Upper lobe of left lung (tissue), 6 donors: ENCODE results near the gene JUNB. TPM values are rescaled to one million over a fixed set of nuclear protein-coding genes. Genes with fewer than 3 reads are reported as not detected.
"Not testable (repeated sequence)": the region's sequence is repeated elsewhere in the genome, so short reads cannot be mapped to it uniquely, and the experiment has no call there.

ENCODE experiments used
- ATAC-seq, 2 donors: fragments of 200-7000 bp; cut with Tn5 transposase; one replicate each; pipeline ENCODE4 v1.9.1; 2022; ENCODE audit warnings: mild to moderate bottlenecking in 2 of 2, moderate library complexity in 2 of 2; ENCODE audit not compliant: low FRiP score in 2 of 2
- DNase-seq, 2 donors: peaks; one replicate each; pipeline ENCODE4 v3.0.0-alpha.2; 2019 to 2020
- H3K27ac ChIP-seq, 4 donors: fragments of 200-600 bp; sonication (generic); one replicate each; pipeline ENCODE4 v1.5.1; 2016 to 2019
- H3K27me3 ChIP-seq, 4 donors: fragments of 200-600 bp; sonication (generic); one replicate each; pipeline ENCODE4 v1.5.1; 2017 to 2019
- H3K36me3 ChIP-seq, 4 donors: fragments of 200-600 bp; sonication (generic); one replicate each; pipeline ENCODE4 v1.5.1; 2016 to 2019
- H3K4me1 ChIP-seq, 4 donors: fragments of 200-600 bp; sonication (generic); one replicate each; pipeline ENCODE4 v1.5.1; 2018 to 2019
- H3K4me3 ChIP-seq, 4 donors: fragments of 200-600 bp; sonication (generic); one replicate each; pipeline ENCODE4 v1.5.1; 2017 to 2019; ENCODE audit warnings: mild to moderate bottlenecking in 2 of 4, moderate library complexity in 1 of 4
- H3K9me3 ChIP-seq, 4 donors: fragments of 200-600 bp; sonication (generic); one replicate each; pipeline ENCODE4 v1.5.1; 2018 to 2019
- CTCF ChIP-seq, 6 experiments: fragments of 450-650 bp in 4 of 6; fragments of 200-600 bp in 2 of 6; sonication (generic) in 2 of 6; IDR thresholded peaks; one replicate each; pipeline ENCODE4 v1.5.1; 2016 to 2019; ENCODE audit warnings: antibody characterized with exemption in 6 of 6
- EP300 ChIP-seq, 4 donors: sonication (generic); formaldehyde crosslinking; IDR thresholded peaks; one replicate each; pipeline ENCODE4 v1.5.1; 2017; ENCODE audit warnings: antibody characterized with exemption in 4 of 4, control low read depth in 2 of 4
- POLR2A ChIP-seq, 4 donors: fragments of 450-650 bp; IDR thresholded peaks; one replicate each; pipeline ENCODE4 v1.5.1; 2016 to 2017; ENCODE audit warnings: antibody characterized with exemption in 4 of 4, mild to moderate bottlenecking in 2 of 4
- POLR2AphosphoS5 ChIP-seq, 2 donors: sonication (generic); formaldehyde crosslinking; IDR thresholded peaks; one replicate each; pipeline ENCODE4 v1.5.1; 2017; ENCODE audit warnings: antibody characterized with exemption in 2 of 2
- WGBS, 2 donors: methylation state at CpG; one replicate each; pipeline ENCODE4 v1.1.5; 2017 to 2018; 5-methylcytosine and 5-hydroxymethylcytosine counted together
- total RNA-seq, 6 donors: library from RNA; depleted of rRNA in 4 of 6; stranded (reverse); fragments of >200 nt in 4 of 6; gene quantifications; one replicate each; pipeline versions ENCODE4 v1.1.0 to v1.2.1, GENCODE V29; 2016 to 2021
- donor health status: DM: no; HTN: no; CAD: no; lungs with moderate emphysema.
- donor health status: DM: no; HTN: yes; CAD: no; lungs with severe emphysema.

JUNB gene
- total RNA-seq, 6 donors from 2014 or later, result 127 to 422 (median 354) TPM

GRCh38 chr19:12806242-12807081 is 15.2 kb downstream of the JUNB start, which contains the start of gene RNASEH2A:
RNASEH2A (plus strand) TSS chr19:12806584; CDS start chr19:12806674, 90 bp downstream.
- WGBS, 2 donors, result 4 to 12% methylated on average over 24 to 66 of the region's 66 CpGs
- no peaks in the 10 kb centered on the region for H3K27me3 ChIP-seq
- ATAC-seq (peak; percentile 92 to 93), DNase-seq (peak; percentile 93 to 98)
- no peaks in the 10 kb centered on the region for H3K9me3 ChIP-seq
- peaks cover 17 to 25% (median 20%) of the 10 kb centered on the region in 4 donors for H3K4me1 ChIP-seq
- peak within 1 kb of the TSS; percentile 15 to 72 (median 42) for H3K27ac ChIP-seq
- peak within 1 kb of the TSS; percentile 59 to 76 (median 66) for H3K4me3 ChIP-seq
- TF ChIP-seq POLR2A (IDR thresholded peaks at IDR 0.05), result peak in 1 of 4 donors; percentile 53
- TF ChIP-seq POLR2AphosphoS5 (IDR thresholded peaks at IDR 0.05), result peak; percentile 57 to 74
- peak in 2 of 6 experiments; percentile 23 to 26 for TF ChIP-seq CTCF (IDR thresholded peaks at IDR 0.05)
- peak in 1 of 4 donors; percentile 10 for TF ChIP-seq EP300 (IDR thresholded peaks at IDR 0.05)
- H3K36me3 ChIP-seq, result peaks cover 0 to 4% (median 3%) of the 10 kb centered on the region in 4 donors

GRCh38 chr19:12815088-12815487 is 23.8 kb downstream of the JUNB start:
- DNase-seq, result no peak
- WGBS, 2 donors, result 93 to 94% methylated on average over 7 of the region's 7 CpGs
- peaks cover 0 to 19% (median 8%) of the 10 kb centered on the region in 4 donors for H3K36me3 ChIP-seq
- H3K27ac ChIP-seq, result no peak overlapping the region
- no peaks in the 10 kb centered on the region for H3K27me3 ChIP-seq
- ATAC-seq, result no peak
- TF ChIP-seq POLR2A (IDR thresholded peaks at IDR 0.05) (no peak), POLR2AphosphoS5 (IDR thresholded peaks at IDR 0.05) (no peak), EP300 (IDR thresholded peaks at IDR 0.05) (no peak), CTCF (IDR thresholded peaks at IDR 0.05) (no peak)
- H3K9me3 ChIP-seq, result no peaks in the 10 kb centered on the region
- no peaks in the 10 kb centered on the region for H3K4me1 ChIP-seq
- H3K4me3 ChIP-seq, result no peak overlapping the region

- DNase-seq, H3K4me1 ChIP-seq, H3K4me3 ChIP-seq, ATAC-seq, H3K9me3 ChIP-seq, H3K27ac ChIP-seq, H3K27me3 ChIP-seq: not testable (repeated sequence)
- WGBS, 2 donors, result 94 to 95% methylated on average over 6 of the region's 6 CpGs
- H3K36me3 ChIP-seq, result peaks cover 0 to 19% (median 5%) of the 10 kb centered on the region in 4 donors
Observed at GRCh38 chr19:12817188-12817587, 25.9 kb downstream of the JUNB start.

- peak in 1 of 2 donors; percentile 50 for DNase-seq
- H3K36me3 ChIP-seq, result peaks cover 0 to 16% (median 5%) of the 10 kb centered on the region in 4 donors
- H3K27ac ChIP-seq, H3K9me3 ChIP-seq, H3K27me3 ChIP-seq, ATAC-seq, H3K4me3 ChIP-seq, H3K4me1 ChIP-seq: not testable (repeated sequence)
- 94 to 95% methylated on average over 11 of the region's 11 CpGs for WGBS, 2 donors
Observed at GRCh38 chr19:12817810-12818209, 26.5 kb downstream of the JUNB start.

- ATAC-seq (no peak), DNase-seq (no peak)
- Histone ChIP-seq H3K4me3 (no peak overlapping the region), H3K27me3 (peaks cover 0 to 13% (median 1%) of the 10 kb centered on the region in 4 donors), H3K9me3 (no peaks in the 10 kb centered on the region), H3K27ac (no peak overlapping the region), H3K36me3 (no peaks in the 10 kb centered on the region), H3K4me1 (peaks cover 4 to 8% (median 5%) of the 10 kb centered on the region in 4 donors)
- WGBS, 2 donors, result 86 to 89% methylated on average over 2 of the region's 2 CpGs
- TF ChIP-seq CTCF (IDR thresholded peaks at IDR 0.05) (no peak), POLR2A (IDR thresholded peaks at IDR 0.05) (no peak), EP300 (IDR thresholded peaks at IDR 0.05) (no peak), POLR2AphosphoS5 (IDR thresholded peaks at IDR 0.05) (no peak)
Observed at GRCh38 chr19:12821761-12822160, 30.5 kb downstream of the JUNB start.
